Measurements from ENCODE around the gene SYNDIG1. TPM values are rescaled to one million over a fixed set of nuclear protein-coding genes. Genes with fewer than 3 reads are reported as not detected.

The SYNDIG1 gene
- total and polyA plus RNA-seq, 2 of the 4 experiments (the other 2 are of a cell fraction), result not detected

DNA sequence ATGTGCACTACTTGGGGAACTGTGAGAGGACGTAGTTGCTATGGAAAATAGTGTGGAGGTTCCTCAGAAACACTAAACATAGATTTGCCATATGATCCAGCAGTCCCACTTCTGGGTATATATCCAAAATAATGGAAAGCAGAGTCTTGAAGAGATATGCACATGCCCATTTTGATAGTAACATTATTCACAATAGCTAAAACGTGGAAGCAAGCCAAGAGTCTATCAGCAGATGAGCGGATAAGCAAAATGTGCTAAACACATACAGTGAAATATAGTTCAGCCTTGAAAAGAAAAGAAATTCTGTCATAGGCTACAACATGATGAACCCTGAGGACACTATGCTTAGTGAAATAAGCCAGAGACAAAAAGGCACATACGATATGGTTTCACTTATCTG, 11.1 kb downstream of the SYNDIG1 start:
- Histone ChIP-seq H3K56ac (ENCODE audit: extremely low read depth, insufficient read depth, low read length) (no peak overlapping the region), H4K20me1 (ENCODE audit: insufficient read depth, low read length) (no peaks in the 10 kb centered on the region), H3K23ac (ENCODE audit: low read depth, low read length) (no peak overlapping the region), H3K4me1 (ENCODE audit: control insufficient read depth, insufficient read depth, low read length) (no peaks in the 10 kb centered on the region), H3K4ac (ENCODE audit: low read depth, low read length) (no peak overlapping the region), H2BK15ac (ENCODE audit: low read depth, low read length) (no peak overlapping the region), H3K14ac (replicated peaks; ENCODE audit: low read depth, low read length) (no peak overlapping the region), H3K4me3 (ENCODE audit: insufficient read depth, low read depth, low read length) (no peak overlapping the region), H3K27ac (ENCODE audit: insufficient read depth, low read length) (no peak overlapping the region), H3K4me2 (ENCODE audit: low read depth, low read length) (no peak overlapping the region), H4K8ac (ENCODE audit: low read depth in 2 of 2, low read length in 2 of 2) (no peak overlapping the region), H3K9ac (ENCODE audit: low read depth, low read length) (no peak overlapping the region), H3K9me1 (ENCODE audit: insufficient read depth, low read length) (no peaks in the 10 kb centered on the region), H3K18ac (ENCODE audit: low read depth, low read length) (no peak overlapping the region), H3K36me3 (ENCODE audit: control insufficient read depth, insufficient read depth, low read length) (no peaks in the 10 kb centered on the region), H2BK120ac (ENCODE audit: low read depth, low read length) (no peak overlapping the region), H2BK20ac (ENCODE audit: low read depth, low read length) (no peak overlapping the region), H2AFZ (replicated peaks; ENCODE audit: low read length, poor library complexity) (no peak overlapping the region), H2AK9ac (replicated peaks; ENCODE audit: low read depth, low read length, poor library complexity) (no peak overlapping the region), H3K27me3 (ENCODE audit: control insufficient read depth, insufficient read depth, low read length) (0 out of 2 replicates have a peak, but pooled peaks cover 2% of the 10 kb centered on the region), H3K9me3 (ENCODE audit: control insufficient read depth, insufficient read depth, low read length) (no peaks in the 10 kb centered on the region), H4K91ac (ENCODE audit: insufficient read depth, low read depth, low read length) (no peak overlapping the region), H4K5ac (ENCODE audit: low read depth, low read length) (no peak overlapping the region), H2BK5ac (ENCODE audit: low read depth, low read length, poor library complexity, severe bottlenecking) (no peak overlapping the region), H2AK5ac (ENCODE audit: low read depth, low read length) (no peak overlapping the region), H3K79me1 (ENCODE audit: low read depth in 1 of 2, low read length in 2 of 2) (no peaks in the 10 kb centered on the region)
- WGBS, 2 experiments (ENCODE audit: extremely low coverage in 2 of 2, insufficient read length in 1 of 2), result no CpG with 5 or more reads among the region's 4 CpGs
- TF ChIP-seq RFX5 (IDR thresholded peaks at IDR 0.05; ENCODE audit: low read depth, low read length), result no peak
- TF ChIP-seq RCOR1 (IDR thresholded peaks at IDR 0.05; ENCODE audit: insufficient replicate concordance, low read length), result no peak
- TF ChIP-seq MAFK (IDR thresholded peaks at IDR 0.05; ENCODE audit: low read depth, low read length), result no peak
- TF ChIP-seq NFE2L2 (IDR thresholded peaks at IDR 0.05; ENCODE audit: low read depth, low read length), result no peak
- no peak for TF ChIP-seq SMC3 (IDR thresholded peaks at IDR 0.05; ENCODE audit: low read depth, low read length)
- TF ChIP-seq POLR2A (IDR thresholded peaks at IDR 0.05; ENCODE audit: low read depth, low read length), result no peak
- no peak for TF ChIP-seq MAZ (IDR thresholded peaks at IDR 0.05; ENCODE audit: borderline replicate concordance, low read depth, low read length)
- TF ChIP-seq ELK1 (IDR thresholded peaks at IDR 0.05; ENCODE audit: borderline replicate concordance, low read depth, low read length), result no peak
- DNase-seq, result no peak
- in situ Hi-C loops (cut with MboI; ENCODE audit: low sequenced_read_pairs) (no loop called here), dilution Hi-C loops (cut with HindIII; ENCODE audit: low sequenced_read_pairs, unreplicated experiment) (no loop called here), intact Hi-C loops (cut with micrococcal nuclease) (no loop called here)
- ChIA-PET CTCF (no interaction called here), POLR2A (ENCODE audit: unreplicated experiment) (no interaction called here)
- no TSS peak for BruUV-seq (replicated peaks)
- no peak for ATAC-seq (ENCODE audit: low read depth)

Measured in IMR-90 (cell line).